Fibroblast of skin of back (primary cell): ENCODE data around the gene RNF152. TPM values are rescaled to one million over a fixed set of nuclear protein-coding genes. Genes with fewer than 3 reads are reported as not detected.

Experiments used
- DNase-seq: peaks from one replicate; pipeline ENCODE4 v3.0.0-alpha.2; 2013
- polyA plus RNA-seq, 2 experiments: library from polyadenylated mRNA; unstranded; fragments of 120-200 nt; gene quantifications; one replicate each; pipeline ENCODE4 v1.2.1, GENCODE V29; 2013; ENCODE audit not compliant: insufficient read length in 2 of 2

The RNF152 gene, protein sequence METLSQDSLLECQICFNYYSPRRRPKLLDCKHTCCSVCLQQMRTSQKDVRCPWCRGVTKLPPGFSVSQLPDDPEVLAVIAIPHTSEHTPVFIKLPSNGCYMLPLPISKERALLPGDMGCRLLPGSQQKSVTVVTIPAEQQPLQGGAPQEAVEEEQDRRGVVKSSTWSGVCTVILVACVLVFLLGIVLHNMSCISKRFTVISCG
- polyA plus RNA-seq (2013, experiment 1 of 2; ENCODE audit: insufficient read length): 8.7 TPM
- polyA plus RNA-seq (2013, experiment 2 of 2; ENCODE audit: insufficient read length): 6.6 TPM

DNA sequence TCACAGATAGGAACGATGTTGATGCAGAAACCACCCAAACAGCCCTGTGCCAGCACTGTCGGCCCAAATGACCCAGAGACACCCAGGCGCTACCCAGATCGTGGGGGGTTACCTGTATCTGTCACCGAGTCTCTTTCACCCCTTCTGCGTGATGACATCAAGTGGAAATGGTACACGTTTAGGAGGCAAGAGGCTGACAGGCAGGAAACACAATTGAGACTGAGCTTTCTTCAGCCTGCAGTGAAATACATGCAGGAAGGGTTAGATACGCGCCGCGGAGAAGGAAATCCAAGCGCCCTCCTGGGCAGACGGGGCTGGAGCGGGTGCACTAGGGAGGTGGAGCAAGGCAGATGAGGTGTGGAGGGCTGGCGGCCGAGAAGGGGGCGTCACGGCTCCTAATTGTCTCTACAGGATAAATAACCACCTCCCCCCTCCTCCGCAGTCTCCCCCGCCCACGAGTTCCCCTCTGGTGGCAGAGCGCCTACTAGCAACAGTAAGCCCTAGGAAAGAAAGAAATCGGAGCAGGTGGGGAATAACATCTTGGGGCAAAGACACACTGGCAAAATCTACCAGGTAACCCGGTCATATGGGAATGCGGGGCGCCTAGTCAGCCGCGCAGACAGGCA is at the start of gene RNF152:
Gene RNF152 (minus strand): TSS at position 325 of the 626 bp plus-strand sequence. CDS start 76,544 bp downstream, outside the sequence.
- DNase-seq: peak; percentile 33

DNA sequence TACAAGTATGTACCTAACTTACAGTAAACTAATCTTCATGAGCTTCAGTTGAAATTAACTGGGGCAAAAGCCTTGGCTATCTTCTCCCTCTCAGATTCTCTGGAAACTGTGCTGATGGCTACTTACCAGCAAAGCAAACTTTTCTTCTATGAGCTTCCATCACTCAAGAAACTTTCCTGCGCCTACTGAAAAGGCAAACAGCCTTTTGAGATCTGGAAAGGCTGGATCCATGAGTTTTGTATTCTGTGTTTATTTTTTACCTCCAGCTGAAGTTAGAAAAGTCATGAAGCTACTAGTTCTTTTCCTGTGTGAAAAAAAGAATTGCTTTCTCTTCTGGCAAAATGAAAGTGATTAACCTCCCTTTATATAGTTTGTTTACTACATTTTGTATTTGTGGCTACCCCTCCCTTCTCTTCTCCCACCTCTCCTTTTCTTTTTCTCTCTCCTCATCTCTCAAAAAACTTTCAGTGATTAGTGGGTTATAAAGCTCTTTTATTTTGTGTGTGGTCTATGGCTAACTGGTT is 49.2 kb upstream of the RNF152 start:
- no peak for DNase-seq

DNA sequence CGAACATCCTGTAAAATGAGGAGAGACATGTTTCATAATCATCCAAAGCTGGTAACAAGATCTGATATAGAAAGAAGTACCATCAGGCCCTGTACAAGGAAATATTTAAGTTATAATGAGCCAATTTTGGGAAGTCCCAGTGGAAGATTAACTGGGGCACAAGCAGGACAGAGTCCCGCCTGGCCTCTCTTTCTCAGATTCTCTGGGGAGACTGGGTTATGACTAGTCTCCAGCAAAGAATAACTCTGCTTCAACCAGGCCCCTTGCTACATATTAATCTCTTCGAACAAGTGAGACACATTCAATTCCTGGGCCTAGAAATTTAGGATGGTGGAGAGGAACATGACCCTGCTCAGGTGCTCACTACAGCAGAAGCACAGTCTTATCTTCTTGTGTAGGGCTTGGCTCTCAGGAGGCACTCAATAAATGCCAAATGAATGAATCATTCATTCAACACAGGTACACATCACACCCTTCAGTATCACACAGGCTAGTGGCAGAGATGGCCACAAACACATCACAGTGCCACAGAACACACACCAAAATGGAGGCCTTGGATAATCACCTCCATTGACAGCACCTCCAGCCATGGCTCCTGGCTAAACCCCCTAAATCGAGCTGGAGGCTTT is 46.4 kb upstream of the RNF152 start:
- DNase-seq: no peak

DNA sequence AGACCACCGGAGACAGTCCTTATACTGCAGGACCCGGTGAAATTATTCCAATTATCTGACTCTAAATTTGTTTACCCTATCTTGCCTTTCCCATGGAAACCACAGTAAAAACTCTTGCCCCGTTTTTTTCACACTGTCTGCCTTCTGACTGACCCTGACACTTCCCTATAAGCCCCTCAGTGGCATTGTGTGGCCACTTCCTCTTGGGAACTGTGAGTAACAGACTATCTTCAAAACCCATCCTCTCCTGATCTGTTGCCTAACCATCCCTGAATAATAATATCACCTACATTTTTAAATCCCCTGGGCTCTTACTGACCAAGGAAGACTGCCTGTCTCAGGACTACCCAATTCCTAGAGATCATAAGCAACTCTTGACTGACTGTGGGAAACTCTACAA is 42.6 kb upstream of the RNF152 start:
- no peak for DNase-seq

DNA sequence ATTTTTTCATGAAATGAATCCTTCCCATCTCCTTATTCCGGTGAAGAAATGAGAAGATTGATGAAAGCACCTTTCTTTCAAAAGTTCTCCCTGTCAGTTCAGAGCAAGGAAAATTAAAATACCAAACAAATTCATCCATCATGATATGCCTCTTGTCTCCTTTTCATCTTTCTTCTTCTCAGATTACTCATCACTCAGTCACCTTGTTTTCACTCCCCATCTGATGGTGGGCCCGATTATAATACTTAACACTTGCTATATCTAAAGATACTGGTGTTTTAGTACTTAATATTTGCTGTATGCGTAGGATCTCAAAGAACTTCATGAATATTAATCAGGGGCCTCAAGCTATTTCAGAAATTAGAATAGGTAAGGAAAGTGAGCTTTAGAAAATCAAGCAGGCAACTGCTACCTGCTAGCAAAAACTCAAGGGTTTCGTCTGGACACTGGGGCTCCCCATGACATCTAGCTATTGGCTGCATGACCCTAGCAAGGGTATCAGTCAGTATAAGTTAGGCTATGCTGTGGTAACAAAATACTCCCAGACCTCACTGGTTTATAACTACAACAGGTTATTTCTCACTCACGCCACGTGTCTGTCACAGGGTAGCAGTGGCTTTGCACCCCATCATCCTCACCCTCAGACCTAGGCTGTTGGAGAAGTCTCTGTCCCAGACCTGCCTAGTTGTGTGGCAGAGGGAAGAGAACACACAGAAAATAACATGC is 39.0 kb upstream of the RNF152 start:
- no peak for DNase-seq

DNA sequence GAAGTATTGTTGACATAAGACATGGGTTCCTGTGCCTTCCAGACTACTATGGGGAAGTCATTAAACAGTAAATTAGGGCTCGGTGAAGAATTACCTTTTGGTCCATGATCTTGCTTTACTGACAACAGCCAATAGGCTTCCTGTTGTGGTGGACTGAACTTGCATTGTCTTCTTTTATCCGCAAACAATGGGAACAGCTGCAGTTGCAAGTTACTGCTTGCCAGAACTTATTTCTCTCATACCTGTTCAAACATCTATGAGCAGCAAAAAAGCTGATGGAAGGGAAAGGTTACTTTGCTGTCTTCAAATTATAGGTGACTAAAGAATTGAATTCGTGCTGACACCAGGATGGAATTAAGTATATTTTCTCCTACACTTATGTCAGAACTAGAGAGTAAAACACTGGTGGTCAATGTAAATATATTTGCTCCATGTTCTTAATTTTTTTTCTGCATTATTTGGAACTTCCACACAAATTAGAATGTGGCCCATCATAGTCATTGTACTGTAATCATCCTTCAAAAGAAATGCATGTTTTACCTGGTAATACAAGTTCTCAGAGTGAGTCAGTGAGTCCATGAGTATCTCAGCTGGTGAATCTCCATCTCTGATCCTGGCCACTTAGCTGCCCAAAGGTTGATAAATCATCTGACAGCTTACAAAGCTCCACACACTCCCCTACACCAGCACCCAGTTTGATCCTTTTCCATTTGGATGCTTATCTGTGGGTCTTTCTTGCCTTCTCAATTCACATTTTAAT is 37.3 kb upstream of the RNF152 start:
- no peak for DNase-seq

DNA sequence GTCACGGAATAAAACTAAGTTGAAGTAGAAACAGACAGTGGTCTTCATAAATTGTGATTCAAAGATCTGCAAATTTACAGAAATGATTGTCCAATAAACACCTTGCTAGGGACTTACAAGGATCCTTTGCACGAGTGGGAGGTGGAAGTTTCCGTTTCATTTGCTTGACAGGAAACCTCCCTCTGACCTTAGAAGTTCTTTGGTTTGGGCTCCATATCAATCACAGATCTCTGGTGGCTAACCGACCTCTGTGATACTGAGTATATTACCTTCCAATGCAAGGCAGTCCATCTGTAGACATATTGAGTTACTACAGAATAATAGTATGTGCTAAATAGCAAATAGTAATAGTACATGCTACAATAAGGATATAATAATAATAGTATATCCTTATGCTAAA is 33.7 kb upstream of the RNF152 start:
- no peak for DNase-seq

DNA sequence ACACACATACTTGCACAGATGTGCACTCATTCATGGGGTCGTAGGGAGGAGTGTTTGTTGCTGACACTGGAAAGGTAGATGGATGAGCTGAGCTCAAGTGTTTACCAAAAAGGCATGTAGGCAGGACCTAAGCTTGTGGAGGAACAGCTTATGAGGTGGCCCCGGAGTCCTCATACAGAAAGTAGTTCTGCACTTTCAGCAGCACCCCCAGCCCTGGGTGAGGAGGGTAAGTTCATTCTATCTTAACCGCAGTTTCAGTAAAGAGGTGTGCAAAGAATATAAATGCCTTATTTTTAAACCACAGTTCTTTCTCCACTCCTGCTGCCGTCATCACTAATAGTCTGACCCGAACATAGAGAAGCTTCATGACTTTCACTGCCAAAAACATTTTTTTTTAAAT is 31.7 kb upstream of the RNF152 start:
- no peak for DNase-seq

DNA sequence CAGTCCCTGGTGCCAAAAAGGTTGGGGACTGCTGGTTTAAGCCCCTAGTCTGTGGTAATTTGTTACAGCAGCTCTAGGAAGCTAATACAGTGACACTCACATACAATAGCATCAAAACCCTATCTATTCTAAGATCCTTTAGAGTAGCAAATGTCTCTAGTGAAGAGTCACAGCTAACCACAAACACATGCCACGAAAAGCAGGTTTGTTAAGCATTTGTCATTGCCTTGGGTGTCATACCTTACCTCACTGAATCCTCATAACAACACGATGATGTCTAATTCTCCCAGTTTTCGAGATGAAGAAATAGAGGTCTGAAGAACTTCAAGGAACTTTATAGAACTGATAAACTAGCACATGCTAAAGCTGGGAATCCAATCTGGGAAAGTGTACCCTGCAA is 29.6 kb upstream of the RNF152 start:
- peak; percentile 45 for DNase-seq

DNA sequence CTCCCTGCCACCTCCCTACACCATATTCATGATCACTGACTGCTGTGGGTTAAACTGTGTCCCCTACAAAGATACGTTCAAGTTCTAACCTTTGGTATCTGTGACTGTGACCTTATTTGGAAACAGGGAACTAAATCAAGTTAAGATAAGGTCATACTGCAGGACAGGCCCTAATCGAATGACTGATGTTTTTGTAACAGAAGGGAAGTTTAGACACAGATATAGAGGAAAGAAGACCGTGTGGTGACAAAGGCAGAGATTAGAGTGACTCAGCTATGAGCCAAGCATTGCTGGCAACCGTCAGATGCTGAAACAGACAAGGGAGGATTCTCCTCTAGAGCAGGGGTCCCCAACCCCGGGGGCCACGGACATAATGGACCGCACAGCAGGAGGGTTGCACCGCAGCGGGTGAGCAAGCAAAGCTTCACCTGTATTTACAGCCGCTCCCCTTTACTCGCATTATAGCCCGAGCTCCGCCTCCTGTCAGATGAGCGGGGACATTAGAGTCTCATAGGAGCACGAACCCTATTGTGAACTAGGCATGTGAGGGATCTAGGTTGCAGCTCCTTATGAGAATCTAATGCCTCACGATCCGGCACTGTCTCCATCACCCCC is 28.9 kb upstream of the RNF152 start:
- peak; percentile 27 for DNase-seq

DNA sequence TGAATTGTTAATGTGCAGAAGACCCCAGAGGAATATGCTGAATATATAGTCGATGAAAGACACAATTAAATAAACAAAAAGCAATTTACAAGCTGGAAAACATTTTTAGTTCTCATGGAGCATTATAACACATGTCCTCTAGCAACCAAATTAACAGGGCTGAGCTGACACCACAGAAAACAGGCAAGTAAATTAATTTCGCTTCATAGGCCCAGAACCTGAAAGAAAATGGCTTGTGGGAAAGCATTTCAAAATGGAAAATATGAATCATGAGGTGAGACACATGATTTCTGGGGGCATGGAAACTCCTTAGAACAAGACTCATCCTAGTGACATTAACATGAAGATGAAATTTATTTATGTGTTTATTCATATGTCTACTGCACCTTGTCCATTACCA is 25.0 kb upstream of the RNF152 start:
- no peak for DNase-seq

DNA sequence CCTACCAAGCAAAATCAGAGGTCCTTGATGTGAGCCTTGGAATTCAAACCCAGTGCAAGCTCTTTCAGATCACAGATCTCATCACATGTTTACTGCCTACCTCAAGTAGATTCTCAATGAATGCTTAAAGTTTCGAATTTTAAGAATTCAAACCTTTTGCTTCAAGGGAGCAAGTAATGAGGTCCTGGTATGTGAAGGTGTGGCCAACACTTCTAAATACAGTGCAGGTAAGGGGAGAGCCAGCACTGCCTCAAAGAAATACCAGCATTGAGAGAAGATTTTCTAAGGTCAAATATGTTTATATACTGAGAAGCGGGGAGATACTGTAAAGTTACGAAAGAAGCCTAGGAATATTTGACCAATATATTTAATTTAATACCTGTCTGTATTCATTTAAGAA is 19.7 kb upstream of the RNF152 start:
- no peak for DNase-seq

DNA sequence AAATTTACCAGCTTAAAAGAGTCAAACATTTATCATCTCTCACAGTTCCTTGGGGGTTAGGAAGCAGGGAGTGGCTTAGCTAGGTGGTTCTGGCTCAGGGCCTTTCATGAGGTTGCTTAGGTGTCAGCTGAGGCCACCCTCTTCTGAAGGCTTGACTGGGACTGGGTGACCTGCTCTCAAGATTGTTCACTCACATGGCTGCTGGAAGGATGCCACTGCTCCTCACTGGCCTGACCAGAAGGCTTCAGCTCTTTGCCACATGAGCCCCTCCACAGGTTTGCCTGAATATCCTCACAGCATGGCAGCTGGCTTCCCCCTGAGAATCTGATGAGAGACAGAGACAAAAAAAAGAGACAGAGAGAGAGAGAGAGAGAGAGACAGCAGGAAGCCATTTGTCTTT is 17.3 kb upstream of the RNF152 start:
- DNase-seq: no peak

DNA sequence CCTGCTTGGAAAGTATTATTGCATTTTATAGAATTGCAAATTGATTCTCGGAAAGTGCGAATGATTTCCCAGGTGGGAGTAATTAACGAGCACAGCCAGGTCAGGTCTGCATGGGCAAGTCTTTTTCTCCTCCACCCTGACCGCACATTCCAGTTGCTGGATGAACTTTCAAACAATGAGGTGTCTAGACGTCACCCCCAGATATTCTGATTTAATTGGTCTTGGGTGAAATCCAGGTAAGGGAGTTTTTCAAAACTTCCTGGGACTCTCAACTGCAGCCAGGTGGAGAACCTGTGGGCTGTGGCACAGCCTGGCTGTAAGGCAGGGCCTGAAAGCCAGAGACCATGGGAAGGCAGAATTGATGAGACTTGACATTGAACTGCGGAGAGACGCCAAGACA is 15.9 kb upstream of the RNF152 start:
- DNase-seq: no peak

DNA sequence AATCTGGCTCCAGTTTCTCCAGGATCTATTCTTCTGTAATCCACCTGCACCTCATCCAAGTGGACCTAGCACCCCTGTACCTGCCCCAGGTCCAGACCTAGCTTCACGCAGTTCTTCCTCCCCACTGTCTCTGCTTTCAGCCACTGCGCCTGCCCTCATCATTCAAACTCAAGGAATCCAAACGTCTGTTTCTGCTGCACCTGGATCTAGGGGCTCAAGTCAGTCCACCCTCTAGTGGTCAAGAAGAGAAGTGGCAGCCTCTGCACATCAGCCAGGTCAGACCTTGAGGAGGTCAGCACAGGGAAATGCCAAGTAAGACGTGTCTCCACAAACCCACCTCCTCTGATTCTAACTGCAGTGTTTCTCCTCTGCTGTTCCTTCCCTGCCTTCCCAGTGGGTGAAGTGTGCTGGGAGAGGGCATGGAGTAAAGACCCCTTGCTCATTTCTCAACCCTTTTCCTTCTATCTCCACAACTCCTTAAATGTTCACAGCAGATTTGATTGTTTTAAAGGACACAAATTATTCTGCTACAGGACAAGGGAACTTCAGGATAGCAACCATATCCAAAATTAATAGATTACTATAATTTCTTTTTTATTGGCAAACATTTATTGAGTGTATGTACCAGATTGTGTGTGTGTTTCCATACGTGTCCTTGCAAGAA is 8.6 kb upstream of the RNF152 start:
- DNase-seq: peak; percentile 49

DNA sequence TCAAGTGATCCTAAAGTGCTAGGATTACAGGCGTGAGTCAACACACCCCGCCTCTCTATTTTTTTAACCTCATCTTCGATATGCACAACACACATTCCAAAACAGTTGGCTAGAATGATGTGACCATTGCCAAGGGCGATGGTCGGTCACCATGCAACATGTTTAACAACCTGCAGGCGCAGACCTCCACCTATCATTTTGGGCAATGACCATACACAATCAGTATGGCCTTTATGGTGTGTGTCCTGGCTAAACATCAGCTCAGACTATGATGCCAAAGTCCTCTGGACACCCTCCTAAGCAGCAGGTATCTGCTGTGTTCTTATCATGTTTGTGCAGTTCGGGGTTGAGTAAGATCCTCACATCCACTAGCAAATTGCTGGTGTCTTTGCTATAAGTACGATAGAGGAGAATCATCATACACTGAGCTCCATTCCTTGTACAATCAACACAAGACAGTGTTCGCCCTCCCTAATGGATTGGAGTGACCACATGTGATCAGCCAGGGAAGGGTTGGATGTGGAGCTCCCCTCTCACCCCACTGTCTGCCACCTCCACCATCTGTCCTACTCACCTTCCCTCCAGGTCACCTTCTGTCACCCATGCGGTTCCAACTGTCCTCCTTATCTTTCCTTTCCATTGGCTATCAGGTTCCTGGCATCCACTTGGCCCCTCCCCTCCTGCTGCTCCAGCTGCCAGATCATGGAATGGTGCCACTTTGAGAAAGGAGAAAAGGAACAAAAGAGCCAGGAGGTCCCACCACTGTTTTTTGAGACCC is 7.9 kb upstream of the RNF152 start:
- no peak for DNase-seq

DNA sequence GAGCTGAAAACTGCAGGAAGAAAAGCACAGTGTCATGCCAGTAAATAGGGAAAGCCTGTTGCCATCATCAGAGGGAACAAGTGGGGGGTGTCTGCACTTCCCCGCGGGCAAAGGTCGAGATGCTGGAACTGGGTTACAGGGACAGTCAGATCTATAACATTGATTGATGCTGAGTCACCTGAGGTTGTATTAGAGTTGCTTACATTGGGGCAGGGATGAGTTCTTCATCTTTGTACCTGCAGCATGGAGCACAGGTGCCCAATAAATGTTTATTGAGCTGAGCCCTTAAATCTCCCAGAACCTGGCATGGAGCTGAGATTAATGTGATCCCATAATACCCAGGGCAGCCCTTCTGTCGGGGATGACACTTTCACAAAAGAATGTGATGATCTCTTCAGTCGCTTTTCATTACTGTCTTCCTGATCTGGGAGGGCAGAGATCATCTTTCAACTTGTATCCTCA is 5.9 kb upstream of the RNF152 start:
- DNase-seq: peak; percentile 50

DNA sequence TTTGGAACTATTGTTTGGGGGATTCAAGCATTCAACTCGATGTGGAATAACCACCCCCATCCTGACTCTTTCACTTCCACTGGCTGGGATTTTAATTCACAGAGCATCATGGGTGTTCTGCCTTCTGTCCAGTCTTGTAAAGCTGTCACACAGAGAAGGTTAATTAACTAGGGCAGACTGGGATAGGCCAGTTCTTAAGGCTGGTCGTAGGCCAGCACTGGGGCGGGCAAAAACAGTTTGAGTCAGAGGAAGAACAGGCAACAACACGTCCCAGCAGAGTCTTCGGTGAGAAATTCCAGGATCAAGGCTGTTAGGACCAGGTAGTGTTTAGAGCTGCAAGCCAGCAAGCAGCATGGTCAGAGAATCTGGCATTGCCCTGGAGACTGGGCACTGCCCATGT is 4.0 kb upstream of the RNF152 start:
- DNase-seq: no peak

DNA sequence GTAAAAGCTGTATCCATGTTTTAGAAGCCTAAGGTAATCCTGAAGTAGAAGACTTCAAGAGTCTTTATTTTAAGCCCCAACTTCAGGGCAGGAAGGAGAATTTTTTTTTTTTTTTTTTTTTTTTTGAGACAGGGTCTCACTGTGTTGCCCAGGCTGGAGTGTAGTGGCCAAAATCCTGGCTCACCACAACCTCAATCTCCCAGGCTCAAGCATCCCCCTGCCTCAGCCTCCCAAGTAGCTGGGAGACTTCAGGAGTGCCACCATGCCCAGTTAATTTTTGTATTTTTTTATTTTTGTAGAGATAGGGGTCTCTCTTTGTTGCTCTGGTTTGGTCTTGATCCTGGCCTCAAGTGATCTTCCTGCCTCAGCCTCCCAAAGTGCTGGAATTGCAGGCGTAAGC is 3.3 kb upstream of the RNF152 start:
- DNase-seq: no peak

DNA sequence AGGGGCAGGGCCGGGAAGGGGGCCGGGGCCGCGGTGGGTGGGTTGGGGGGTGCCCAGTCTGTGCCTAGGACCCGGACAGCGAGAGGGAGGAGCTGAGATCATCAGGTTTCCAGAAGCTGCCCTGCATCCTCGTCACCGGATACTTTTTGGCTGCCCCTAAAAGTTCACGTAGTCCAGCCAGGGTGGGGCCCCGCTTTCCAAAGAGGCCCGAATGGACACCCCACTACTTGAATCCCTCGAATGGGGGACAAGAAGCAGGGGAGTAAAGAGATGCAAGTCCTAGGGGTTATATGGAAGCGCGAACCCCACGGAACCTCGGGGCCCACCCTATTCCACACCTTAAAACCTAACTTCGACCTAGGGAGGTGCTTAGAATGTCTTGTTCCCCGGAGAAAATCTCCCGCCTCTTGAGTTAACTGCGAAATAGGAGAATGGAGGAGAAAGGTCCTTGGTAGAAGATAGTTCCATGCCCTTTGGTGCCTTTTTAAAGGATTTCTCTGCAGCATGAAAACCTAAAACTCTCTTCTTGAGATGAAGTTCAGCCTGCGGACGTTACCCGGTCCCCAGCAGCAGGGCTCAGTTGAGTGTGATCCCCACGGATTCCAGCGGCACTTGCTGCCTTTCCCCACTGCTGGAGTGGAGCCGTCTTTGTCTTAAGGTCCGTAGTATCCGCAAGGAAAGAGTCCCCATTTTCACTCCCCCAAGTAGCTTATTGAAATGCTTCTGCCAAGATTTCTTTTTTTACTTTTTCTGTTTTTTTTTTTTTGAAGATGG is 2.1 kb upstream of the RNF152 start:
- no peak for DNase-seq
